Stimulated activated CD4-positive, alpha-beta T cell treated with anti-CD3 and anti-CD28 coated beads, Interleukin-1b, Interleukin-23, amount 100 ng/mL, for 24 hours (primary cell): ENCODE data around the gene PHF14.

Experiments used
- DNase-seq, 4 experiments: peaks; one replicate each; pipeline ENCODE4 v3.0.0-alpha.2; 2020; ENCODE audit warnings: low read depth in 4 of 4, low spot score in 1 of 4

The PHF14 gene

DNA sequence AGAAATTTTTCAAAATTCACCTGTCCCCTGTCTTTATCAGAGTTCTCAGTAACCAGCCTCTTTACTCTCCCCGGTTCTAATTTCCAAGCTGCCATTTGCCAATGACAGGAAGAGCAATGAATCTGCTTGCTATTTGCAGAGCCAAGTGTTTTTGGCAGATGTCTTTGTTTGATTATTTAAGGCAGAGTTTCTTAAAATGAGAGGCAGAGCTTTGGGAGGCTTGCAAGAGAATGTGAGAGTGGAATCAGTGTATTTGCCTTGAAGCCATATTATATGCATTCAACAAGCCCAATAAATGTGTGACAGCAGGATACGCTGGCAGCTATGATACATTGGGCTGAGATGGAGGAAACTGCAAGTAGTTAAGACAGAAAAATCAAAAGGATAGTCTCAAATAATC lies 196.5 kb downstream of the PHF14 start:
- no peak for DNase-seq

DNA sequence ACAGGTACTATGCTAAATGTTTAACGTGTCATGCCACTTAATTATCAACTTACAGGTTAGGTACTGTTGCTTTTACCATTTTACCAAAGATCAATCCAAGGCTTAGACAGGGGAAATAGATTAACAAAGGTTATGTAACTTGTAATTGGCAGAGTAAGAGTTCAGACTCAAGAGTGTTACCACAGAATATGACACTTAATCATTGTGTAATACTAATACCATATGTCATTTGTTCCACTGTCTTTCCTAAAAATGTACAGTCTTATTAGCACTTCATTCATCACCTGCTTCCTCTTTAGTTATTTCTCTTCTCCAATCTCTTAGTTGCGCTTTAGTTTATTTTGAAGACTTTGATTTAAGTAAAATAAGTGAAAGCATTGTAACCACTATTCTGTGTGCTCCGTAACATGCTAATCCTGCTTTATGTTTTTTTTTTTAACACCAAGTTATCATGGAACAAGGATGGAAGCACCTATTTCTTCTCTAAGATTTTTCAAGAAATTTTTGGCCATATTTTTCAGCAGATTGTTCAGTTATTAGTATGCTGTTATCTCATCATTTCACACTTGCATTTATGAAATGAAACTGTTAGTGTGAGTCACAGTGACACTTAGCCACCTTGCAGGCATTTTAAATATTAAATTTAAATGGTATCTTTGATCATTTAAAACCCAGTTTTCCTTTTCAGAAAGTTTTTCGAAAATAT lies 197.3 kb downstream of the PHF14 start:
- no peak for DNase-seq

DNA sequence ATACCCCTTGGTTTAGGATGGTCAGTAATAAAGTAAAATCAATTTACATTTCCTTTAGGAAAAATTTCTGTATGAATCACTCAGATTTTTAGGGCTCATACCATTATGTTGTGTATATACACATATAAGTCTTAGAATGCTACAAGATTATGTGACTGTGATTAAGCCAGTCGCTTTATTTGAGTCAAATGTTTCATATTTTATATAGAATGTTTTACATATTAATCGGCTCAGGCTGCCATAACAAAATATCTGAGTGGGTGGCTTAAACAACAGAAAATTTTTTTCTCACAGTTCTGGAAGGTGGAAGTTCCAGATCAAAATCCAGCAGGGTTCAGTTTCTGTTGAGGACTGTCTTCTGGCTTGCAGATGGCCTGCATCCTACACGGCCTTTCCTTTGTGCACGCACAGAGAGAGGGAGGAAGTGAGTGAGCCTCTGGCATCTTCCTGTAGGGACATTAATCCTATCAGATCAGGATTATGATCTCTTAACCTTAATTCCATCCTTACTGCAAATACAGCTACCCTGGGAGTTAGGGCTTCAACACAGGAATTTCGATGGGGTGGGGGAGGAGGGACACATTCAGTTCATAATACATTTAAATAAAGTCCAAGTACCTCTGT lies 198.0 kb downstream of the PHF14 start:
- DNase-seq: no peak

DNA sequence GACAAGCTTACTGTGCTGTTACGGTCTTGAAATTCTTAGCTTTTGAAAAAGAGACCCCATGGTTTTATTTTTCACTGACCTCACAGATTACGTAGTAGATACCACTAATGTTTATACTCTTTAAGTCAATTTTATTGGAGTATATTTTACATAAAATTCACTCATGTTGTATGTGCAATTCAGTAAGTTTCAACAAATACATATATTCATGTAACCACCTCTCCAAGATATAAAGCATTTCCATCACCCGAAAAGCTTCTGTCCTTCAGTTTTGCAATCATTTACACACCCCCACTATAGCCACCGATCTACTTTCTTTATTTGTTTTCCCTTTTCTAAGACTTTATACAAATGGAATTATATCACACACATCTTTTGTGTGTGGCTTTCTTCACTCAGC lies 199.2 kb downstream of the PHF14 start:
- DNase-seq: no peak

DNA sequence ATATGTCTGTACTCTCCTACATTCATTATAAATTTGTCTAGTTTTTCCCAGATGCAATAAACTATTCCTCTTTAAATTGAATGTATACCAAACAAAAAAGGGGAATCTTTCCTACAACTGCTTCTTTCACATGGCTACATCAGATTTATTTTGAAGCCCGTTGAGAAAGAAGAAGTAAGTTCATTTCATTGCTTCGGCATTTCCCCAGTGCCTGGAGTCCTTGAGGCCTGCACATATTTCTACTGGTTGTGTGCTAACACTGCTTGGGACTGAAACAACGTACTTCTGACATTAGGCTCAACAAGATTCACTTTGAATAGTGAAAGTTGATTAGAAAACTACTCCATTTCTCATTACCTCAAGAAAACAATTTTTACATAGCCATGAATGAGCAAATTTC lies 201.7 kb downstream of the PHF14 start:
- no peak for DNase-seq

DNA sequence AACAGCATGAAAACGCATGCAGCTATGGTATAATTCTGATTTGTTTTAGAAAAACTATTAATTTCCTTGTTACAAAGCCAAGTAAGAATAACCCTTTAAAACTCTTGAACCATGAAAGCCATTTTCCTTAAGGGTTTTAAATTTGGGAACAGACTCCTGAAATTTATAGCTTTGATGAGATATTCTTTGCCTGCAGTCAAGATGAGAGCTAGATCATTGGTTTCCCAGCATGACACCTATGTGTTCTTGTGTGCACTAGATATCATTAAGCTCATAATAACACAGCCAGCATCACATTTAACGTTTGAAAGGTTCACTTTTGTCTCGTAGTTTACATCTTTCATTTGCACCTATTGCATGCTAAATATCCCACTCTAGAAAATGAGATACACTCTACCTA lies 202.2 kb downstream of the PHF14 start:
- no peak for DNase-seq

DNA sequence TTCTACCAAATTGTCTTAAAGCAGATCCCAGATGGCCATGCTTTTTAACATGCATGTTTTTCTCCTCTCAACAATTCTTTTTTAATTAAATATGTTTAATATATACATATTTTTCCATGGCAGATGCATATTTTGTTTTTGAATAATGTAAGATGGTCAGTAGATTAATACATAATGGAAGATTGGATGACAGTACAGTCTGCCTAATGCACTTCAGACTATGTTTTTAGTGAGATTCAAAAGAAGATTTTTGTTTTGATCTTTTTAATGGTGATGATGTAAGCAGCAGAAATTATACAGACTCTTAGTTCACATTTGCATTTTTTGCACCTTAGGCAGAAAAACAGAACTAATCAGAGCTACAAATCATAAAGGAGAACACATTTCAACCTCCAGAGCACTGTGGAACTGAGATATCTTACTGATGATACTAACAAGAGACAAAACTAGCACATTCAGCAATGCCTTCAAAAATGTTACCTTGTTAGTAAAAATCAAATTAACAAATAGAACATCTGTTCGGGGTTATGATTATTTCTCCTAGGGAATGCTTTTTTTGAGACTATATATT lies 203.4 kb downstream of the PHF14 start:
- no peak for DNase-seq

DNA sequence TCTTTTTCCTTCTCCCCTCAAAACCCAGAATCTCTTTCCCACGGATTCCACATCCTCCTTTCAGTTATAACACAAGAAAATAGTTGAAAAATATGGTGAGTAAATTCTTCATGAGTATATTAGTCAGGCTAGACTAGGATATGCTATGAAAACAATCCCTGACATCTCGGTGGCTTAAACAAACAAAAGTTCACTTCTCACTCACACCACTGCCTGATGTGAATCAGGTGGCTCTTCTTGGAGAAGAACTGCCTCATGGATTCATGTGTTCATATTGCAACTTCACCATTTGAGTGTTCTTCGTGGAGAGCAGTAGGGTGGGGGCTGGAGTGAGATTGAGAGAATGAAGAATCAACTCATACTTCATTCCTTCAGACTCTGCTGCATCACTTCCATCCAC lies 204.1 kb downstream of the PHF14 start:
- no peak for DNase-seq

DNA sequence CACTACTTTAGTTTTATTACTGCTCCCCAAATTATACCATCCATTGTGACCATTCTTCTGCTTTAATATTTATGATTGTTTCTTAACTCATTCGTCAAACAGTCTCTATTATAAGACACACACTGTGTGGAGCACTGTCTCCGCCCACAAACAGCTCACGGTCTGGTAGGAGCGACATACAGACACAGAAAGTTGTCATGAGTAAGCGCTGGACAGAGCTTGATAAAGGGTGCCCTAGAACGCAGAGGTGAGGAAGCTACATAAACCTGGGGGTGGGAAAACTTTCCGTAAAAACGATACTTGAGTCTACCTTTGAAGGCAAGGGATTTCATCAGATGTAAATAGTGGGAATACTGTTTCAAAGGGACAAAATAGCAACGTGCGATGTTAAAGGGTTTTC lies 207.9 kb downstream of the PHF14 start:
- DNase-seq: no peak

DNA sequence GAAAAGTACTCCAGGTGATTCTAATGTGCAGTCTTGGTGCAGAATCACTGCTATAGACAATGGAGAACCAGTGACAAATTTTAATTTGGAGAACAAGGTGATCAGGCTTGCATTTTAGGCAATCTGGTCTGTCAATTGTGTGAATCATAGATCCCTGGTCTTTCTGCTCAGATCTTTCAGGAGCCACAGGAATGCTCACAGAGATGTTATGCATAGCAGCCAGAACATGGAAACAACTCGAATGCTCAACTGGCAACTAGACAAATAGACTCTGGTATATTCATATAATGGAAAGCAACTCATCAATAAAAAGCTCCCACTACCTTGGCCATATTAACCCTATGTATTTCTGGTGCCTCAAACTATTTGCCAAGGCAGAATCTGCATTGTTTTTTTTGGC lies 209.1 kb downstream of the PHF14 start:
- no peak for DNase-seq

DNA sequence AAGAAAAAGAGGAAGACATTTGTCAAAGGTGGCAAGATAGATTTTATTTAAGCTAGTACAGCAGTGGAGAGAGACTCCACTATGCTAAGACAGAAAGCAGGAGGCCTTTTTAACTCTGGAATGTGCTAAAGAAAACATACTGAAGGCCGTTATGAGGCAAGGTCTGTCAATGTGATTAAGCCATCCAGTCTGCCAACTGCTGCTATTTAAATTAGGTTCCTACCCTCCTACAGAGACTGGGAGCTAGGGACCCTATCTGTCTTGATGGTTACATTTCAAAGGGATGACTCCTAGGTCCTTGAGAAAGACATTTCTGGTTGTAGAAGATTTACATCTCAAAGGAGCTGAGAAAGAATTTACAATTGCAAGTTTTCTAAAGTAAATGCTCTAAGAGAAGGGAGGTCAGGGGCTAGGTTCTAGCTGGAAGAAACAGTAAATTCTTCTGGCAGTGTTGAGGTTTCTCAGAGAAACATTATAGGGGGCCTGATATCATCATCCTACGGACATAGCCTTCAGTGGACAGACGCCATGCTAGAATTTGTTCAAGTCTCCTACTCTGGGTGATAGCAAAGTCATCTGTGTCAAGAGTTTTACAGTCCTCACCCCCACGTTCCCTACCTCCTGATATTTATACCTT lies 211.6 kb downstream of the PHF14 start:
- DNase-seq: no peak

DNA sequence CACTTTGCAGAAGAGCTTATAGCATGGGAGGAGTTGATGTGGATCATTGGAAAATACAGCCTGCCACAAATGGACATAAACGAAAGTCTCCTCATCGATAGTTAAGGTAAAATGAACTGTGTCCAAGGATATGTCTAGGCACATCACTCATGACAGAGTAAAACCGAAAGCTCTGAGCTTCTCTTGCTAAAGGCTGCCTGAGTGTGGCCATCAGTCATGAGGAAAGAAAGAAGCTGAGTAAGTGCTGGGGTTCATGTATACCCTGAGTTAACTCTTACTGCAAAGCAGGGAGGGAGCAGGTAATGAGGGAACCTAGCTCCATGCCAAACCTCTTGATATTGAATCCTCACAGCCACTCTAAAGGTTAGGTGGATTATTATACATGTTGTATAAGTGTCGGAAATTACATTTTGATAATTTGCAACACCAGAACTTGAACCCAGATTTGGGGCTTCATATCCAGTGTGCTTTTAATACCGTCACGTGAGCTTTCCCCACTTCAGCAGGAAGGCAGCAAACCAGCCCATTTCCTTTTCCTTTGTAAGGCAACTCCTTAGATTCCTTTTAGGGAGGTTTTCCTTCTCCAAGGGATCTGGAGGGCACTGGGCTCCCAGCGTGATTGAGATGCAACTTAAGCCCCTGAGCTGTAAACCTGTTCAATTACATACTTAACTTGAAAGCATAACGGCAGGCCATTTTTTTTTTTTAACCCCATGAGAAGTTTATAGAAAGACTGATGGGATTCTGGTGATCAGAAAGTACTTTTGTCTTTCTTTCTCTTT lies 215.0 kb downstream of the PHF14 start:
- no peak for DNase-seq

DNA sequence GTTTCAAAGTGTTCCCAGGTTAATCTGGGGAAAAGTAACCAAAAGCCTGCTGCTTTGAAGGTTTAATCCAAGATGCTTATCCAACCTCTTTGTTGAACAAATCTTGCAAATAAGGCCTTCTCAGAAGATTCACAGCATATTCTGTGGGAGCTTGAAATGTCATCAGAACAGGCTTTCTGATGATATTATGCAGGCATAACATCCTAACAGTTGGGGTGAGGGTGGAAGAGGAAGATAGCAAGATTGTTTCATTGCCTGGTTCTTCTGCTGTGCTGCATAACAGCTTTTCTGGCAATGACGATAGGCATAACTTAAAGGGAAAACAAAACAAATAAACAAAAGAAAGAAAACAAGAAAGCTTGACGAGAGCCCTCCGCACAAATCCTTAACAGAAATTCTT lies 217.4 kb downstream of the PHF14 start:
- DNase-seq: no peak

DNA sequence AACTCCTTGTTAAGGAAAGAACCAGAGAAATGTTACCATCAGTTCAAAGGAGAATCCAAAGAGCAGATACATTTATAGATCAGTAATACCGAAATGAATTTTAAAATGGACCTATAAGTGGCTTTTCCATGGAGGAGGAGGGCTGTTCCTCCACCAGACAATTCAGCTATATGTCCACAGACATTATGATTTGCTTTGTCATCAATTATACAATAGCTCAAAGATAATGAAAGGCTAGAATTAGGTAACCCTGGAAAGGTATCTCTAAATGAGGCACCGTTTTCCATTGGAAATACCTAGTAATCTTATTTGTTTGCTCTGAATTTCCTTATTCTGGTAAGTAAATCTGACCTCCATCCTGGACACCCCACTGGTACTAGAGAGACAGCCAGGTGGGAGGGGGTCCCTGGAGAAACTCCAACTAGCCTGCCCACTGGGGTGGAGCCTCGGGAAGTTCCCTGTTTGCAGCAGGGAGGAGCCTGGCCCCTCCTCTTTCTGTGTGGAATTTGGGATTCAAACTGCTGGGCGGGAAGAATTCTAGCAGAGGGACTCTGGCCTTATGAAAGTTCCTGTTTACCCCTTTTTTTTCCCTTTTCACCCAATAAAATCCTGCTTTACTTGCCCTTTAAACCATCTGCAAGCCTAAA lies 218.0 kb downstream of the PHF14 start:
- DNase-seq: no peak

DNA sequence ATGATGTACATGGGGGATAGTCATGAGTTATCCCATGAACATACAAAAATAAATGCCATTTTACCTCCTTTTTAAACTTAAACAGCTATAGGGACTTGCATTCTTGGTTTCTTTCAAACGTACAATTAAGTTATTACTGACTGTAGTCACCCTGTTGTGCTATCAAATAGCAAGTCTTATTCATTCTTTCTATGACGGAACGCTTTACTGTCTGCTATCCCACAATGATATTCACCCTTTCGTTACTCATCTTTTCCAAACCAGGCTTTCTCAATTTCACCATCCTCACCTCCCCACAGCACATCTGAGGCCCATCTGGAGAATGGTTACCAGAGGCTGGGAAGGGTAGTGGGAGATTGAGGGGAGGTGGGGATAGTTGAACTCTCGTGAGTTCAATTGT lies 218.8 kb downstream of the PHF14 start:
- no peak for DNase-seq

DNA sequence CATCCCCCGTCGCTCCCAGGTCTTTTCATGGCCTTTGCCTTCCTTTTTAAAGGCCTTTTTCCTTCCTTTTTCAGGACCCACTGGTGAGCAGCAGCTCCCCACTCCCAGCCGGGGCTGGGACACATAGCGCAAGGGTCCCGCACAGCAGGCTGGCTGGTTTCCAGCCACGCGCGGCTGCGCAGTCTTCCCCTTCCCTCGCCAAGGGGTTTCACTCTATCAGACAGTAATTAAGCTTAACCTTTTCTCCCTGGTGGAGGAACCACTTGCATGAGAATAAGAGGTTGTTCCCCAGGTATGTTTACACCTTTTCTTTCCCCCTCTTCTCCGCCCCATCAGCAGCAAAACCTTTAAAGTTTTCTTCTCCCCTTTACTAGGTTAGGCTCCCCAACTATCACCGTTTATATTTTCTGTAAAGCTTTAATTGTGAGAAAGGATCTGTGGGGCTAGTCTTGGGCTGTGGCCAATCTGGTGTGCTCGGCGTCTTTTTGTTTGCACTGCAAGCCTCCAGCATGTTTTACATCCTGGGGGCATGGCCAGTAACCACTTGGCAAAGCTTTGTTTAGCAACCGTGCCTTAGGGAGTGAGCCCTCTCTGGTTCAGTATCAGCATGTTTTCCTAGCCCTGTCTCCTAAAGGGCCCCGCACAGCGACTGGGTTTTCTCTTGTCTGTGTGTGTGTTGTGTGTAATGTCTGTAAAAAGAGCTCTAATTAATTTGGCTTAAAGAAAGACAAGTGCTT lies 219.6 kb downstream of the PHF14 start:
- no peak for DNase-seq

DNA sequence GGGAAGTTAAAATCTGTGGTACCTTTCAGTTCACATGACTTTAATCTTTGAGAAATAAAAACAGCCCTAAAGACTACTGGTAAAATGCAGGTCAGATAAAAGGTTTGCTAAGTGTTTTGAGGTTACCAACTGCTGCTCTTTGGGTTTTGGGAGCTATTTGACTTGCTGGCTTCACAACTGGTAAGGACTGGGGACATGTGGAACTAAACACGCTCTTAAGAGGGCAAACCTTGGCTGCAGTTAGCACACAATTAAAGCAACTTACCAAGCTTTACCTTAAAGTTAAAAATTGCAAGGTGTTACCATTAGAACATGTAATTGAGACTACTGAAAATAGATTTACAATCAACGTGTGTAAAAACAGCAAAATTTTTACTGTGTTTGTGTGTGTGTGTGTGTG lies 220.2 kb downstream of the PHF14 start:
- no peak for DNase-seq

DNA sequence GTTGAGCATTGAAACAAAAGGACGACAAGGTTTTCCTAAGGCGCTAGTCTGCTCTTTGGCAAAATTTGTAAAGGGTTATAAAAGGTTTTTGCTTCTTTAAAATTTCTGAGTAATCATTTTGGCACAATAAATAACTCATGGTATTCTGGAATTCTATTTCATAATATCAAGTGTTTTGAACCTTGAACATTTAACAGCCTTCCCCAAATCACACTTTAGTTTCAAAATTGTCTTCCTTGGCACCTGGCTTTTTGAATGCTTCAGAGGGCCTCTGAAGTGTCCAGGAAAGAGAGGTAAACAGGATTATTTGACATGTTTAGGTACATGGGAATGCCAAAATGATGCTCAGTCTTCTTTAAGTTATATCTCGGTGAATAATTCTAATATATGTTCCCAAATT lies 220.8 kb downstream of the PHF14 start:
- no peak for DNase-seq

DNA sequence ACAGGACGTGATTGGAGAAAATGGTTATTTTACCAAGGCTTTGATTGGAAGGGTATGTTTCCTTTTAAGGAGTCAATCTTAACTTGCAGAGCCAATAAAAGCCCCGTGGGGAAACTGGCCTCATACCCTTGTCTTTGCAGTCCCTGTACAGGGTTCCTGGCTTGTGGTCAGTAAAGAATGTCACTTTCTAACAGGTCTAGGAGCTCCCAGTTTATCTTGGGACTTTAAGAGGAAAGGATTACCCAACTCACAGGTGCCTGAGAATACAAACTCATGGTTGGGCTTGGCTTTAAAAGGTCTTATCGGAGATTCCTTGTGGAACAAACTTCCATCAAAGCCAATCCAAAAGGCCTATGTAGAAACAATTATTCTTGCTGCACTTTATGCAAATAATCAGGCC lies 221.8 kb downstream of the PHF14 start:
- DNase-seq: no peak

DNA sequence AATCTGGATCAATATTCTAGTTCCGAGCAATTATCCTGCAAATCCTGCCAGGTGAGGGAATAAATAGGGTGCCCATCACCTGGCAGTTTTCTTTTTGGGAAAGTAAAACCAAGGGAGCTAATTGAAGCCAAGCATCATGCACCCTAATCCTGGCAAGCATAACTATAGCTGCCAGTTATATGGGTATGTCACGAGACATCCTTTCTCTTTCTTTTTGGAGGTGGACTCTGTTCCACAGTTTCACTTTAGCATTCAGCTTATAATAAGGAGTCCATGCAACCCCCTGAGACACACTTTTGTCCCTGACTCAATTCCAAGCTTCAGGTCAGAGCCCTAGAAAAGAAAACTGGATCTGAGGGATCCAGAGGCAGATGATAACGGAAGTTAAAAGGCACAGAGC lies 222.5 kb downstream of the PHF14 start:
- DNase-seq: no peak
